Measurements from ENCODE around the gene DMD. TPM values are rescaled to one million over a fixed set of nuclear protein-coding genes. Genes with fewer than 3 reads are reported as not detected.

The DMD gene
- total RNA-seq, 2 experiments from 2014 or later, result 0.14 to 0.37 TPM

GRCh38 chrX:33138677-33139249 is 72.6 kb downstream of the DMD start:
- CTCF ChIA-PET, result no interaction called here
- Mint-ChIP-seq H3K27me3 (ENCODE audit: low read depth) (no peaks in the 10 kb centered on the region), H3K27ac (no peak overlapping the region), H3K4me1 (ENCODE audit: low read depth) (no peaks in the 10 kb centered on the region), H3K4me3 (no peak overlapping the region), H3K9me3 (peaks cover 4% of the 10 kb centered on the region), H3K36me3 (ENCODE audit: low read depth) (no peaks in the 10 kb centered on the region)
- intact Hi-C loops (cut with micrococcal nuclease), result no loop called here
- DNase-seq, result no peak

DNA sequence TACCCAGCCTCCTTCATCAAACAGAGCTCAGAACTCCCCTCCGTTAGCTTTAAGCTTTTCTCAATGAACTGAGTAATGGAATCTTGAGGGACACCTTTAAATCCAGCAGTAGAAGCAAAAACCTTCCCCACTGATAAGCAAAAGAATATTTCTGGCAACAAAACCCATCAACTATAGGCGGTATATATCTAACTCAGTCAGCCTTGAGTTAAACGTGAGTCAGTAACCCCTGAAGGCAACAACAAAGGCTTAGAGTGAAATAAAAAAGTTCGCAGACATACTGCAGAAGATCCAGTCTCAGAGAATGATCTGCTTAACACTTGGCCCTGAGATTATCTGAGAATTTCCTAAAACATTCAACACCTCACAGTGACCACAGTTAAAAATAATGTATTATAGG is 77.2 kb downstream of the DMD start:
- Mint-ChIP-seq H3K36me3 (ENCODE audit: low read depth) (no peaks in the 10 kb centered on the region), H3K27me3 (ENCODE audit: low read depth) (no peaks in the 10 kb centered on the region), H3K9me3 (peaks cover 4% of the 10 kb centered on the region), H3K27ac (no peak overlapping the region), H3K4me1 (ENCODE audit: low read depth) (no peaks in the 10 kb centered on the region), H3K4me3 (no peak overlapping the region)
- CTCF ChIA-PET, result interaction anchor here (0.6 kb wide), 1 partner anchor 24 kb away, joined by 3 read pairs; no protein-coding TSS in a partner anchor
- intact Hi-C loops (cut with micrococcal nuclease), result no loop called here
- DNase-seq, result no peak

GRCh38 chrX:33133320-33133719 is 78.0 kb downstream of the DMD start:
- DNase-seq, result no peak
- Mint-ChIP-seq H3K4me3 (no peak overlapping the region), H3K9me3 (no peaks in the 10 kb centered on the region), H3K4me1 (ENCODE audit: low read depth) (no peaks in the 10 kb centered on the region), H3K27ac (no peak overlapping the region), H3K27me3 (ENCODE audit: low read depth) (no peaks in the 10 kb centered on the region), H3K36me3 (ENCODE audit: low read depth) (no peaks in the 10 kb centered on the region)
- CTCF ChIA-PET, result no interaction called here
- intact Hi-C loops (cut with micrococcal nuclease), result no loop called here

- Mint-ChIP-seq H3K4me1 (ENCODE audit: low read depth) (no peaks in the 10 kb centered on the region), H3K27ac (no peak overlapping the region), H3K9me3 (no peaks in the 10 kb centered on the region), H3K4me3 (no peak overlapping the region), H3K27me3 (ENCODE audit: low read depth) (no peaks in the 10 kb centered on the region), H3K36me3 (ENCODE audit: low read depth) (no peaks in the 10 kb centered on the region)
- CTCF ChIA-PET, result no interaction called here
- intact Hi-C loops (cut with micrococcal nuclease), result no loop called here
- no peak for DNase-seq
These were observed 78.8 kb downstream of the DMD start for GRCh38 chrX:33132569-33132968.

DNA sequence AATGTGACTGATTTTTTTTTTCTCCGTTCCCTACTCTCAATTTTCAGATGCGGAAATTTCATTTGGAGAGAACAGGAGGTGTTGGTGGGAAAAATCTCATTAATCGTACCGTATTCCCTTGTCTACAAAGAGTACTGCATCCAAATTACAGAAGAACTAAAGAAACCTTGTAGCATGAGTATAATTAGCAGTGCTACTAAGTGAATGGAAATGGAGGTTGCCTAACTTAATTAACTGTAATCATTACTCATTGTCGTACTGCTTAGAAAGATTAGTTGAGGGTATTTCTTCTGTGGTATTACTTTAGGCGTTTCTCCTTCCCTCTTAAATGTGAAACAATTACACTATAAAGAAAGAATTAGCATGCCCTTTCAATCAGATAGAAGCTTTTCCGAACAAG is 81.7 kb downstream of the DMD start:
- DNase-seq, result no peak
- CTCF ChIA-PET, result no interaction called here
- intact Hi-C loops (cut with micrococcal nuclease), result no loop called here
- Mint-ChIP-seq H3K36me3 (ENCODE audit: low read depth) (no peaks in the 10 kb centered on the region), H3K9me3 (no peaks in the 10 kb centered on the region), H3K4me3 (no peak overlapping the region), H3K27me3 (ENCODE audit: low read depth) (no peaks in the 10 kb centered on the region), H3K27ac (no peak overlapping the region), H3K4me1 (ENCODE audit: low read depth) (no peaks in the 10 kb centered on the region)

DNA sequence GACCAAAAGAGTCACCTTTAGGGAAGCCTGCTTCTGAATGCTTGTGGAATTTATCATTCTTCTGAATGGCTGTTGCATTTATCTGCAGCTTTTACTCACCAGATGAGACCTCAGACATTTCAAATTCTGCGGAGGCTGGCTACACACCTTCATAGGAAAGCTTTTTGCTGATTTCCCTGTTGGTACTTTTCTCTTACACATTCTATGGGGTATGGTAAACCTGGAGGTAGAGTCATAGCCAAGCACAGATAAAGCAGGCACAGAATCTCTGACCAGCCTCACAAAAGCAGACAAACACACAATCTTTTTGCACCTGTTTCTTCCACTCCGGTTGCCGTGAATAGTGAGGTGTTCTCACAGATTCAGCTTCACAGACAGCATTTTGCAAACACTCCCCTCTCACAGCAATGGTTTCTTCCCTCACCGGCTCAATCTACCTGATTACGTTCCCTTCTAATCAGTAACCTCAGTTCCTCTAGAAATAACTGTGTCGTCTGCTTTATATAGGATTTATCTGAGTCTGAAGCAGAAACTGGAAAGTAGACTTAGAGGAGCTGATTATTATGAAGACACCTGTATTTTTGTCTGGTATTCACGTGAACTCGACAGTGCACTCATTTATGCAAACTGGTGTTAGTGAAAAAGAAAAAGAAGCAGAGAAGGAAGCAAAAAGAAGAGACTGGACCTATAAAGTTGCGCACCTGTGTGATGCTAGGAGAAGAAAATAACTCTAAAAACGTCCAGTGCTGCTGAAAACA is 83.1 kb downstream of the DMD start:
- intact Hi-C loops (cut with micrococcal nuclease), result no loop called here
- H3K4me1 Mint-ChIP-seq (ENCODE audit: low read depth), result no peaks in the 10 kb centered on the region
- no peak overlapping the region for H3K4me3 Mint-ChIP-seq
- no peak overlapping the region for H3K27ac Mint-ChIP-seq
- H3K36me3 Mint-ChIP-seq (ENCODE audit: low read depth), result no peaks in the 10 kb centered on the region
- H3K9me3 Mint-ChIP-seq, result no peaks in the 10 kb centered on the region
- CTCF ChIA-PET, result no interaction called here
- DNase-seq, result no peak
- H3K27me3 Mint-ChIP-seq (ENCODE audit: low read depth), result no peaks in the 10 kb centered on the region

GRCh38 chrX:33126469-33126868 is 84.9 kb downstream of the DMD start:
- no peak for DNase-seq
- intact Hi-C loops (cut with micrococcal nuclease), result no loop called here
- H3K4me1 Mint-ChIP-seq (ENCODE audit: low read depth), result no peaks in the 10 kb centered on the region
- no peak overlapping the region for H3K27ac Mint-ChIP-seq
- no peaks in the 10 kb centered on the region for H3K9me3 Mint-ChIP-seq
- H3K36me3 Mint-ChIP-seq (ENCODE audit: low read depth), result no peaks in the 10 kb centered on the region
- no peak overlapping the region for H3K4me3 Mint-ChIP-seq
- CTCF ChIA-PET, result no interaction called here
- no peaks in the 10 kb centered on the region for H3K27me3 Mint-ChIP-seq (ENCODE audit: low read depth)

- no peak for DNase-seq
- no peaks in the 10 kb centered on the region for H3K36me3 Mint-ChIP-seq (ENCODE audit: low read depth)
- H3K27ac Mint-ChIP-seq, result no peak overlapping the region
- H3K9me3 Mint-ChIP-seq, result no peaks in the 10 kb centered on the region
- H3K4me3 Mint-ChIP-seq, result no peak overlapping the region
- no peaks in the 10 kb centered on the region for H3K27me3 Mint-ChIP-seq (ENCODE audit: low read depth)
- intact Hi-C loops (cut with micrococcal nuclease), result no loop called here
- no peaks in the 10 kb centered on the region for H3K4me1 Mint-ChIP-seq (ENCODE audit: low read depth)
- CTCF ChIA-PET, result interaction anchor here (0.6 to 1.3 kb wide), 2 partner anchors 19 to 24 kb away, joined by 3 read pairs; no protein-coding TSS in a partner anchor
These were observed 101.5 kb downstream of the DMD start for GRCh38 chrX:33109858-33110257.

- no peaks in the 10 kb centered on the region for H3K36me3 Mint-ChIP-seq (ENCODE audit: low read depth)
- H3K4me3 Mint-ChIP-seq, result no peak overlapping the region
- H3K9me3 Mint-ChIP-seq, result no peaks in the 10 kb centered on the region
- intact Hi-C loops (cut with micrococcal nuclease), result no loop called here
- no peak overlapping the region for H3K27ac Mint-ChIP-seq
- H3K4me1 Mint-ChIP-seq (ENCODE audit: low read depth), result no peaks in the 10 kb centered on the region
- no peaks in the 10 kb centered on the region for H3K27me3 Mint-ChIP-seq (ENCODE audit: low read depth)
- no peak for DNase-seq
- CTCF ChIA-PET, result no interaction called here
These were observed 104.6 kb downstream of the DMD start for GRCh38 chrX:33106737-33107136.

DNA sequence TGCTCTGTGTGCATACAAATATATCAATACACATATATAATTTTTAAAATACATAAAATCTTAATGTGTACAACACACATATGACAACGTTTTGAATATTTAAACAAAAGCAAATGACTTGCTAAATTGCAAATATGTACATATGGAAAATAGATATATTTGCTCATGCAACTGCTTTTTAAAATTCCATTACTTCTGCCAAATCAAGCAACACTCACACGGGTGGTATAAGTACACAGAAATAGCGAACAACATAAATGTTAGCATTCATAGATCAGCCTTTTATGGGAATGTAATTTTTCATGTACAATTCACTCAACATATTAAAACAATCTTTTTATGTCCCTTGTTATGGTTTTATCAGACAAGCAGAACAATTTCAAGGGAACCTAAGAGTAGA is 116.3 kb downstream of the DMD start:
- CTCF ChIA-PET, result no interaction called here
- H3K36me3 Mint-ChIP-seq (ENCODE audit: low read depth), result no peaks in the 10 kb centered on the region
- intact Hi-C loops (cut with micrococcal nuclease), result no loop called here
- no peaks in the 10 kb centered on the region for H3K27me3 Mint-ChIP-seq (ENCODE audit: low read depth)
- no peaks in the 10 kb centered on the region for H3K4me1 Mint-ChIP-seq (ENCODE audit: low read depth)
- H3K9me3 Mint-ChIP-seq, result peaks cover 1% of the 10 kb centered on the region
- no peak for DNase-seq
- H3K27ac Mint-ChIP-seq, result no peak overlapping the region
- no peak overlapping the region for H3K4me3 Mint-ChIP-seq

DNA sequence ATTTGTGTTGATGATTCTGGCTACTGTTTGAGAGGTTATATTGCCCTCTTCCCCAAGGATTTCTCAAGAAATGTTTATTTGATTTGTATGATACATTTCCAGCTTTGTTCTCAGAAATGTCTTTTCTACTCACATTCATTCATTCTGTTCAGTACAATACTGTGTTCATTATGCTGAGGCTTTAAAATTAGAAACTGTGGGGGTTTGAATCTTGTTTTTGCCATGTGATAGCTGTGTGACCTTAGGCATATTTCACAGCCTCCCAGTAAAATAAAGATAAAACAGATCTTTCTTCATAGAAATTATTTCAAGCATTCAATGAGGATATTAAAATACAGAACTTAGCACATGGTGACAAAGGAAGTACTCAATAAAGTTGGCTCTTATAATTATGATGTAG is 123.9 kb downstream of the DMD start:
- Mint-ChIP-seq H3K4me1 (ENCODE audit: low read depth) (no peaks in the 10 kb centered on the region), H3K27ac (no peak overlapping the region), H3K27me3 (ENCODE audit: low read depth) (no peaks in the 10 kb centered on the region), H3K4me3 (no peak overlapping the region), H3K9me3 (no peaks in the 10 kb centered on the region), H3K36me3 (ENCODE audit: low read depth) (no peaks in the 10 kb centered on the region)
- DNase-seq, result no peak
- CTCF ChIA-PET, result no interaction called here
- intact Hi-C loops (cut with micrococcal nuclease), result no loop called here

DNA sequence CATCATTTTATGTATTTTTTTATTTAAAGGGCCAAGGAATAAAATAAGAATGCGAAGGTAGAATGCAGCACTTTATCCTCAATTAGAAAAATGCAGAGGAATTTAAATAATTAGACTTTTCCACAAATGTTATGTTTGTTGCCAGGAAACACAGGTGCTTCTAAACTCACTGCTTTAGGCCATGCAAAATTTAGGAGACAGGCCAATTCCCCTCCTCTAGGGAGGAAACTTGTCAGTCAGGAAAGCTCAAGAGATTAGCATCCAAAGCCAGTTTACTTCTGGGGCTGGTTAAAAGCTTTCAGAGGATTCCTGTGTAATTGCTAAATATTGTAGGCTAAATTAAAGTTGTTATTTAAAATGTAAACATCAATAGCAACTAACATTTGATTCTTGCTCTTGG is 124.5 kb downstream of the DMD start:
- no peak for DNase-seq
- no peaks in the 10 kb centered on the region for H3K4me1 Mint-ChIP-seq (ENCODE audit: low read depth)

DNA sequence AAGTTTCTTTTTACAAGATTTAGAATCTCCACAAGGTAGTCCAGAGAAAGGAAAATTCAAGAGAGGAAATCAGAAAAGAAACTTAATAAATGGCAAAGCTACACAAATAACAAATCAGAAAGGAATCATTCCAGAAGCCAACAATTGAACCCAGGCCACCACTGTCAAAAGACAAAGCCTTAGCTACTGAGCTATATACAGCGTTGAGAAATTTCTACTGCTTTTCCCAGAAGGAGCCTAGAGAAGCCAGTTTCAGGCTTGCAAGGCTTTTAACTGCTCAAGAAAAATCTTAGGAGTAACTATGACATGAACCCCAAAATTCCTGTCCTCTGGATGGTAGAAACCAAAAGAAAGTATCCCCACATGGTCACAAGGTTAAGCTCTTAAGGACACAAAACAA is 129.0 kb downstream of the DMD start:
- Mint-ChIP-seq H3K4me1 (ENCODE audit: low read depth) (no peaks in the 10 kb centered on the region), H3K4me3 (no peak overlapping the region), H3K27me3 (ENCODE audit: low read depth) (no peaks in the 10 kb centered on the region), H3K9me3 (no peaks in the 10 kb centered on the region), H3K27ac (no peak overlapping the region), H3K36me3 (ENCODE audit: low read depth) (no peaks in the 10 kb centered on the region)
- CTCF ChIA-PET, result no interaction called here
- no peak for DNase-seq
- intact Hi-C loops (cut with micrococcal nuclease), result no loop called here

More for the DNA sequence above, 124.5 kb downstream of the DMD start:
- no peak overlapping the region for H3K4me3 Mint-ChIP-seq
- H3K9me3 Mint-ChIP-seq, result no peaks in the 10 kb centered on the region
- intact Hi-C loops (cut with micrococcal nuclease), result no loop called here
- H3K36me3 Mint-ChIP-seq (ENCODE audit: low read depth), result no peaks in the 10 kb centered on the region
- no peak overlapping the region for H3K27ac Mint-ChIP-seq
- CTCF ChIA-PET, result no interaction called here
- no peaks in the 10 kb centered on the region for H3K27me3 Mint-ChIP-seq (ENCODE audit: low read depth)
